DND-41 (cell line): ENCODE measurements around the gene FOXO3.

Experiments
- ATAC-seq: fragments of 200-7000 bp; cut with Tn5 transposase; 3 replicates; pipeline ENCODE4 v1.9.1; 2021; ENCODE audit warnings: low read depth; ENCODE audit not compliant: insufficient read depth
- DNase-seq: peaks from one replicate; pipeline ENCODE4 v3.0.0-alpha.2; 2020
- H2AFZ ChIP-seq: 2 replicates; pipeline ENCODE4 v1.6.0; 2012; ENCODE audit warnings: low read depth, low read length
- H3K27ac ChIP-seq: 2 replicates; pipeline ENCODE4 v1.5.1; 2012; ENCODE audit warnings: low read length, inconsistent platforms
- H3K27me3 ChIP-seq: fragments of 200-600 bp; sonication (generic); 2 replicates; pipeline ENCODE4 v1.6.0; 2012; ENCODE audit warnings: low read length, mild to moderate bottlenecking, inconsistent platforms; ENCODE audit not compliant: insufficient read depth, poor library complexity
- H3K36me3 ChIP-seq: 2 replicates; pipeline ENCODE4 v1.5.1; 2012; ENCODE audit warnings: low read length, inconsistent platforms; ENCODE audit not compliant: insufficient read depth
- H3K4me1 ChIP-seq: 2 replicates; pipeline ENCODE4 v1.5.1; 2012; ENCODE audit warnings: mild to moderate bottlenecking, low read length; ENCODE audit not compliant: insufficient read depth
- H3K4me2 ChIP-seq: 2 replicates; pipeline ENCODE4 v1.6.0; 2012; ENCODE audit warnings: mild to moderate bottlenecking, moderate library complexity, low read length, inconsistent platforms; ENCODE audit not compliant: insufficient read depth
- H3K4me3 ChIP-seq, 2 experiments: fragments of 200-600 bp in 1 of 2; shearing (Covaris generic) in 1 of 2; 2 replicates each; pipeline ENCODE4 v1.5.1; 2012 to 2016; ENCODE audit warnings: inconsistent platforms in 2 of 2, low read length in 2 of 2, mild to moderate bottlenecking in 2 of 2, low read depth in 1 of 2, moderate library complexity in 1 of 2
- H3K79me2 ChIP-seq: 2 replicates; pipeline ENCODE4 v1.6.0; 2012; ENCODE audit warnings: low read length, inconsistent platforms; ENCODE audit not compliant: insufficient read depth
- H3K9ac ChIP-seq: 2 replicates; pipeline ENCODE4 v1.6.0; 2012; ENCODE audit warnings: low read depth, mild to moderate bottlenecking, inconsistent platforms, low read length, moderate library complexity
- H3K9me3 ChIP-seq: 2 replicates; pipeline ENCODE4 v1.5.1; 2012; ENCODE audit warnings: low read length, moderate library complexity, mild to moderate bottlenecking, inconsistent platforms; ENCODE audit not compliant: insufficient read depth, severe bottlenecking
- H4K20me1 ChIP-seq: 2 replicates; pipeline ENCODE4 v1.6.0; 2012; ENCODE audit warnings: low read length; ENCODE audit not compliant: insufficient read depth
- CTCF ChIP-seq: IDR thresholded peaks from 2 replicates; pipeline ENCODE4 v1.5.1; 2012; ENCODE audit warnings: borderline replicate concordance, low read length, moderate library complexity, mild to moderate bottlenecking; ENCODE audit not compliant: poor library complexity, severe bottlenecking; ENCODE audit errors: extremely low read depth
- EZH2 ChIP-seq: IDR thresholded peaks from 3 replicates; pipeline ENCODE4 v1.6.1; 2012; ENCODE audit warnings: borderline replicate concordance, low read depth, mild to moderate bottlenecking, moderate library complexity, low read length, inconsistent platforms; ENCODE audit not compliant: severe bottlenecking

Gene FOXO3

GRCh38 chr6:108630050-108630714 lies 69.5 kb downstream of the FOXO3 start:
- H3K27me3 ChIP-seq, result no peaks in the 10 kb centered on the region
- peak; percentile 26 for DNase-seq

GRCh38 chr6:108632441-108632840 lies 71.7 kb downstream of the FOXO3 start:
- peaks cover 52% of the 10 kb centered on the region for H4K20me1 ChIP-seq
- H3K9ac ChIP-seq, result no peak overlapping the region
- no peak overlapping the region for H3K4me3 ChIP-seq
- no peak overlapping the region for H3K27ac ChIP-seq
- TF ChIP-seq CTCF, result no peak
- no peak for TF ChIP-seq EZH2
- H3K4me2 ChIP-seq, result no peak overlapping the region
- no peak for ATAC-seq
- no peaks in the 10 kb centered on the region for H3K9me3 ChIP-seq
- peaks cover 39% of the 10 kb centered on the region for H3K4me1 ChIP-seq
- no peak overlapping the region for H2AFZ ChIP-seq
- no peaks in the 10 kb centered on the region for H3K27me3 ChIP-seq
- H3K79me2 ChIP-seq, result peaks cover 54% of the 10 kb centered on the region
- H3K36me3 ChIP-seq, result no peaks in the 10 kb centered on the region
- DNase-seq, result no peak

More at GRCh38 chr6:108630050-108630714, 69.5 kb downstream of the FOXO3 start:
- Histone ChIP-seq H3K4me2 (no peak overlapping the region), H3K4me1 (peaks cover 31% of the 10 kb centered on the region), H3K4me3 (no peak overlapping the region), H3K27ac (peak overlapping the region; percentile 33), H4K20me1 (peaks cover 44% of the 10 kb centered on the region), H2AFZ (no peak overlapping the region), H3K36me3 (no peaks in the 10 kb centered on the region), H3K9ac (0 out of 2 replicates have a peak overlapping the region, but pooled peaks have one; percentile 16), H3K9me3 (no peaks in the 10 kb centered on the region), H3K79me2 (peaks cover 53% of the 10 kb centered on the region)
- ATAC-seq, result peak; percentile 84
- no peak for TF ChIP-seq CTCF
- no peak for TF ChIP-seq EZH2

- peaks cover 37% of the 10 kb centered on the region for H3K4me1 ChIP-seq
- H3K27ac ChIP-seq, result no peak overlapping the region
- no peak overlapping the region for H3K9ac ChIP-seq
- no peak for DNase-seq
- H2AFZ ChIP-seq, result no peak overlapping the region
- H3K4me3 ChIP-seq, result no peak overlapping the region
- H3K36me3 ChIP-seq, result no peaks in the 10 kb centered on the region
- peaks cover 57% of the 10 kb centered on the region for H4K20me1 ChIP-seq
- peaks cover 55% of the 10 kb centered on the region for H3K79me2 ChIP-seq
- ATAC-seq, result no peak
- no peaks in the 10 kb centered on the region for H3K27me3 ChIP-seq
- TF ChIP-seq CTCF (no peak), EZH2 (no peak)
- no peak overlapping the region for H3K4me2 ChIP-seq
- H3K9me3 ChIP-seq, result no peaks in the 10 kb centered on the region
Measured at GRCh38 chr6:108633436-108633835, 72.7 kb downstream of the FOXO3 start.
